SK-N-SH treated with all-trans-retinoic acid at 6 μM for 48 hours (cell line): ENCODE measurements around the gene ARHGDIG.

Experiments used
- ATAC-seq: fragments of 200-7000 bp; cut with Tn5 transposase; 3 replicates; pipeline ENCODE4 v1.9.1; 2020; ENCODE audit warnings: mild to moderate bottlenecking, moderate library complexity
- ARNTL ChIP-seq: fragments of 450-650 bp; formaldehyde crosslinking; IDR thresholded peaks from 2 replicates; pipeline ENCODE4 v1.5.0; 2020; ENCODE audit warnings: low read depth, mild to moderate bottlenecking, moderate library complexity, borderline replicate concordance
- BACH2 ChIP-seq: fragments of 250-450 bp; sonication (Bioruptor Pico); IDR thresholded peaks from 2 replicates; pipeline ENCODE4 v1.9.0; 2021; ENCODE audit warnings: mild to moderate bottlenecking, borderline replicate concordance
- CREB5 ChIP-seq: fragments of 250-450 bp; sonication (Bioruptor Pico); IDR thresholded peaks from 2 replicates; pipeline ENCODE4 v1.5.1; 2020; ENCODE audit warnings: low read depth, mild to moderate bottlenecking, moderate library complexity
- CSDC2 ChIP-seq: fragments of 250-450 bp; sonication (Bioruptor Pico); IDR thresholded peaks from 2 replicates; pipeline ENCODE4 v1.5.0; 2020; ENCODE audit warnings: mild to moderate bottlenecking, moderate library complexity
- CSRNP3 ChIP-seq: fragments of 250-450 bp; sonication (Bioruptor Pico); IDR thresholded peaks from 2 replicates; pipeline ENCODE4 v1.5.1; 2021; ENCODE audit warnings: mild to moderate bottlenecking, moderate library complexity
- GLIS3 ChIP-seq: fragments of 250-450 bp; sonication (Bioruptor Pico); IDR thresholded peaks from 2 replicates; pipeline ENCODE4 v1.5.0; 2020; ENCODE audit warnings: mild to moderate bottlenecking, moderate library complexity
- ISL1 ChIP-seq: fragments of 250-450 bp; sonication (Bioruptor Pico); IDR thresholded peaks from 2 replicates; pipeline ENCODE4 v2.1.2; 2022; ENCODE audit warnings: mild to moderate bottlenecking, moderate library complexity
- OSR1 ChIP-seq: fragments of 250-450 bp; sonication (Bioruptor Pico); IDR thresholded peaks from 2 replicates; pipeline ENCODE4 v1.8.0; 2022; ENCODE audit warnings: moderate library complexity, mild to moderate bottlenecking, inconsistent platforms
- PATZ1 ChIP-seq: fragments of 250-450 bp; sonication (Bioruptor Pico); IDR thresholded peaks from 2 replicates; pipeline ENCODE4 v1.8.0; 2020; ENCODE audit warnings: mild to moderate bottlenecking, moderate library complexity, borderline replicate concordance
- POU6F1 ChIP-seq: fragments of 250-450 bp; sonication (Bioruptor Pico); IDR thresholded peaks from 2 replicates; pipeline ENCODE4 v1.8.0; 2021; ENCODE audit warnings: low read depth, mild to moderate bottlenecking, moderate library complexity, borderline replicate concordance
- PPARA ChIP-seq: fragments of 250-450 bp; sonication (Bioruptor Pico); IDR thresholded peaks from 2 replicates; pipeline ENCODE4 v1.5.0; 2020; ENCODE audit warnings: mild to moderate bottlenecking, borderline replicate concordance
- RARB ChIP-seq: fragments of 250-450 bp; sonication (Bioruptor Pico); IDR thresholded peaks from 2 replicates; pipeline ENCODE4 v1.8.0; 2021; ENCODE audit warnings: mild to moderate bottlenecking, moderate library complexity
- SNAI2 ChIP-seq: fragments of 250-450 bp; sonication (Bioruptor Pico); IDR thresholded peaks from 2 replicates; pipeline ENCODE4 v1.5.0; 2020; ENCODE audit warnings: mild to moderate bottlenecking, moderate library complexity
- TCF4 ChIP-seq: fragments of 250-450 bp; sonication (Bioruptor Pico); IDR thresholded peaks from 2 replicates; pipeline ENCODE4 v1.8.0; 2021; ENCODE audit warnings: mild to moderate bottlenecking, moderate library complexity, borderline replicate concordance
- TOX ChIP-seq: fragments of 250-450 bp; sonication (Bioruptor Pico); IDR thresholded peaks from 2 replicates; pipeline ENCODE4 v1.8.0; 2021; ENCODE audit warnings: mild to moderate bottlenecking, moderate library complexity, borderline replicate concordance
- ZC3H10 ChIP-seq: fragments of 250-450 bp; sonication (Bioruptor Pico); IDR thresholded peaks from 2 replicates; pipeline ENCODE4 v1.5.1; 2021; ENCODE audit warnings: mild to moderate bottlenecking, moderate library complexity
- ZFP3 ChIP-seq: fragments of 250-450 bp; sonication (Bioruptor Pico); IDR thresholded peaks from 2 replicates; pipeline ENCODE4 v1.5.0; 2020; ENCODE audit warnings: mild to moderate bottlenecking, moderate library complexity
- ZNF565 ChIP-seq: fragments of 450-650 bp; formaldehyde crosslinking; conservative IDR thresholded peaks from 2 replicates; pipeline ENCODE4 v1.5.0; 2020; ENCODE audit warnings: low read depth, mild to moderate bottlenecking, moderate library complexity
- ZNF70 ChIP-seq: fragments of 450-650 bp; formaldehyde crosslinking; IDR thresholded peaks from 2 replicates; pipeline ENCODE4 v1.5.0; 2020; ENCODE audit warnings: mild to moderate bottlenecking, moderate library complexity
- ZNF8 ChIP-seq: fragments of 450-650 bp; formaldehyde crosslinking; IDR thresholded peaks from 2 replicates; pipeline ENCODE4 v1.5.0; 2020; ENCODE audit warnings: mild to moderate bottlenecking, moderate library complexity

ARHGDIG gene

GRCh38 chr16:240559-240958 is 39.8 kb upstream of the ARHGDIG start:
- no peak for ATAC-seq
- TF ChIP-seq ZNF8 (CRISPR knock-in tag), result no peak
- no peak for TF ChIP-seq ZNF70
- no peak for TF ChIP-seq CSRNP3 (CRISPR knock-in tag)
- TF ChIP-seq GLIS3 (CRISPR knock-in tag), result no peak
- TF ChIP-seq SNAI2, result no peak

- TF ChIP-seq CSRNP3 (CRISPR knock-in tag) (no peak), BACH2 (no peak), POU6F1 (CRISPR knock-in tag) (no peak), ISL1 (CRISPR knock-in tag) (no peak), RARB (no peak), CSDC2 (CRISPR knock-in tag) (no peak), ARNTL (CRISPR knock-in tag) (no peak), ZNF8 (CRISPR knock-in tag) (no peak)
- no peak for ATAC-seq
These were observed 38.1 kb upstream of the ARHGDIG start for GRCh38 chr16:242281-242680.

- TF ChIP-seq TCF4 (CRISPR knock-in tag) (no peak), OSR1 (CRISPR knock-in tag) (no peak), CSDC2 (CRISPR knock-in tag) (no peak), ZNF8 (CRISPR knock-in tag) (no peak), GLIS3 (CRISPR knock-in tag) (no peak), PPARA (CRISPR knock-in tag) (no peak), ZNF565 (CRISPR knock-in tag) (no peak), ZC3H10 (no peak), ARNTL (CRISPR knock-in tag) (no peak)
- TF ChIP-seq, all 23 proteins: peak for 0
- ATAC-seq, result no peak
These were observed 37.0 kb upstream of the ARHGDIG start for GRCh38 chr16:243348-243747.

- TF ChIP-seq ARNTL (CRISPR knock-in tag) (no peak), PATZ1 (no peak), CREB5 (CRISPR knock-in tag) (no peak), TCF4 (CRISPR knock-in tag) (no peak), ZFP3 (CRISPR knock-in tag) (no peak), POU6F1 (CRISPR knock-in tag) (no peak), TOX (CRISPR knock-in tag) (no peak), GLIS3 (CRISPR knock-in tag) (no peak), RARB (no peak), SNAI2 (no peak), CSDC2 (CRISPR knock-in tag) (no peak), OSR1 (CRISPR knock-in tag) (no peak), BACH2 (no peak), ISL1 (CRISPR knock-in tag) (no peak)
- TF ChIP-seq, all 23 proteins: peak for 0
- no peak for ATAC-seq
These were observed 35.3 kb upstream of the ARHGDIG start for GRCh38 chr16:245105-245504.
